CD4-positive, alpha-beta T cell treated with Interferon gamma for 1 hour (primary cell): Measurements from ENCODE around the gene UFD1.
A peak's percentile ranks its signal among the peaks of the same experiment; 100 is the strongest.

ENCODE experiments used
- DNase-seq: peaks from one replicate; pipeline ENCODE4 v3.0.0-alpha.2; 2020

UFD1 gene

DNA sequence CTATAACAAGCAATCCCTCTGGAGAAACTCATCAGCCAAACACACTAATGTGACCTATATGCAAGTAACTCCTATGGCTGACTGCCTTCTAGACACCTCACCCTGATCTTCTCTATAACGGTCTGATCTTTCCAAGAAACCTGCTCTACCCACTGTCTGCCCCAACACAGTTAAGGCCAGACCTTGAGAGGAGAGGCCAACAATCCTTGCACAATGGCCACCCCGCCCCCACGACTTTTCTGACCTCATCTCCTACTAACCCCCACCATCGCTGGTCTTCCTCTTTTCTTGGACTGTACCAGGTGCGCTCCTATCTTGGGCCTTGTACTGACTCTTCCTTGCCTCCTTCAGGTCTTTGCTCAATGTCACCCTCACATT is 59.9 kb downstream of the UFD1 start:
- peak; percentile 28 for DNase-seq

GRCh38 chr22:19412923-19413322 is 66.1 kb downstream of the UFD1 start:
- no peak for DNase-seq

GRCh38 chr22:19412478-19412877 is 66.5 kb downstream of the UFD1 start:
- DNase-seq: no peak

GRCh38 chr22:19411690-19412045 is 67.3 kb downstream of the UFD1 start:
- no peak for DNase-seq

GRCh38 chr22:19410941-19411689 is 67.9 kb downstream of the UFD1 start:
- no peak for DNase-seq

GRCh38 chr22:19407649-19408606 is 71.1 kb downstream of the UFD1 start:
- DNase-seq: no peak

DNA sequence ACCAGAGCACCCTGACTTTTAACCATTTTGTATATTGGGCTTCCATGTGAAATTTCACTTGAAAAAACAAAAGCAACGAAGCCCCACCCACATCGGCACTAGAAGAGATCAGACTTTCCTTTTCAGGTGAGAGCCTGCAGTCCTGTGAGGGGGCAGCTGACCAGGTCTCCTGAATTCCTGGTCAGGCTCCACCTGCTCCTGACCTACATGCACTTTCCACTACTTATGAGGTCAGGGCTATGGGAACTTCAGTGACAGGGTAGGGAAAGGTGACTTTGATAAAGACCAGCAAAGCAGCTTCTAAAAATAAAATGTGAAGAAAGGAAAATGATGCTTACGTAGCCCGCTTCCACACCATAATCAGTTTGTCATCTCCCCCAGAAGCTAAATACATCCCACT is 72.1 kb downstream of the UFD1 start:
- no peak for DNase-seq

- no peak for DNase-seq
Observed at GRCh38 chr22:19406281-19406811, 72.6 kb downstream of the UFD1 start.

- no peak for DNase-seq
Observed at GRCh38 chr22:19405652-19406051, 73.3 kb downstream of the UFD1 start.

DNA sequence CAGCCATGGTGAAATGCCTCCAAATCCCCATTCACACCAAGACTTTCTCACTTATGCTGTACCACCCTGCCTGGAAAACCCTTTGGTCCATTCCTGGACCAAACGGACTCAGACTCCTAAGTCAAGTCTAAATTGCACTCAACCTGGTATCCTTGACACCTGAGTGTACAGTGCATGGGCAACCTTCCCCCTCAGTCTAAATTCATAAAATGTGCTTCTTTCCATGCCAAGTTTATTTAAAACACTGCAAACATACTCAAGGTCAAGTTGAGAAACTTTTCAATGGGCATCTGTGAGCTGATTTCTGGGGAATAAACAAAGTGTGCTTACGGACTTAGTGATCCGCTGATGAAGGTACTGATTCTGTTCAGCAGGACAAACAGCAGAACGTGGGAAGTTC is 73.9 kb downstream of the UFD1 start:
- DNase-seq: no peak

DNA sequence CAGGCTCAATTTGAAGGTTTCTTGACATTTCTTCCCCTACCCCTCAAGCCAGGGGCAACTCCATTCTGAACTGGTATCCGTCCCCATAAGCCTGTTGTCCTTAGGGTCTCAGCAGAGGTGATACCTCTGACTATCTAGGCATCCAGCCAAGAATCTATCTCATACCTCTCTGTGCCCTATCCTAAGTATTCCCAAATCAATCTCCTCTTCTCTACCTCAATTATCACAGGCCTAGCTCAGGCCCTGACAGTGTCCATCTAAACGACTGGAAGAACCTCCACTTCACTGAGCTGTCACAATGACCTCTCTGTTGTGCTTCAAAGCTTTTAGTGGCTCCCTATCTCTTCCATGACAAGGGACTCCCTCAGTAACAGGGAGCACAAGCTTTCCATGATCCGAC is 74.3 kb downstream of the UFD1 start:
- DNase-seq: no peak

GRCh38 chr22:19402642-19403191 is 76.3 kb downstream of the UFD1 start:
- no peak for DNase-seq

DNA sequence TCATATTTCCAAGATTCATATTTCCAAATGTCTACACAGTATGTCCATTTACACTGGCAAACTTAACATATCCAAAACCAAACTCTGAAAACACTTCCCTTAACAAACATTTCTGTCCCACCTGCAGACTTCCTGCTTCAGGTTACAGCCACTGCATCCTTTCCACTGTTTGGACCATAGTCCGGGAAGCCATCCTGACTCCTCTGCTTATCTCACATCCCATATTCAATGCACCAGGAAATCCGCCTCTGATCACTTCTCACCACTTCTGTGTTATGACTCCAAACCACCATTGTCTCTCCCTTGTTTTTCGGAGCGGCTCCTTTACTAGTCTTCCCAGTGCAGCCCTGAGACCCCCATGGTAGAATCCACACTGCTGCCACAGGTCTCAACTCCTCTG is 77.5 kb downstream of the UFD1 start:
- no peak for DNase-seq

GRCh38 chr22:19400881-19401280 is 78.1 kb downstream of the UFD1 start:
- DNase-seq: no peak
